Subcutaneous abdominal adipose tissue (tissue), 5 donors: ENCODE measurements around the gene CLSTN1.

Experiments used
- H3K27ac ChIP-seq: one replicate; pipeline ENCODE4 v1.7.0; 2013; ENCODE audit warnings: low read depth, mild to moderate bottlenecking, inconsistent platforms, low read length, moderate library complexity
- H3K27me3 ChIP-seq, 5 donors: one replicate each; pipeline ENCODE4 v1.7.0; 2013; ENCODE audit warnings: low read length in 5 of 5, inconsistent platforms in 1 of 5; ENCODE audit not compliant: control insufficient read depth in 5 of 5, insufficient read depth in 4 of 5
- H3K36me3 ChIP-seq, 5 donors: one replicate each; pipeline ENCODE4 v1.7.0; 2013; ENCODE audit warnings: low read length in 5 of 5; ENCODE audit not compliant: control insufficient read depth in 5 of 5, insufficient read depth in 5 of 5
- H3K4me1 ChIP-seq, 5 donors: one replicate each; pipeline ENCODE4 v1.7.0; 2013; ENCODE audit warnings: low read length in 5 of 5, mild to moderate bottlenecking in 3 of 5, moderate library complexity in 1 of 5; ENCODE audit not compliant: control insufficient read depth in 5 of 5, insufficient read depth in 5 of 5
- H3K4me3 ChIP-seq, 5 donors: one replicate each; pipeline ENCODE4 v1.7.0; 2013; ENCODE audit warnings: low read length in 5 of 5, low read depth in 1 of 5
- H3K9ac ChIP-seq, 5 donors: one replicate each; pipeline ENCODE4 v1.7.0; 2013; ENCODE audit warnings: low read length in 5 of 5, mild to moderate bottlenecking in 4 of 5, moderate library complexity in 3 of 5
- H3K9me3 ChIP-seq, 5 donors: one replicate each; pipeline ENCODE4 v1.7.0; 2013; ENCODE audit warnings: low read length in 5 of 5; ENCODE audit not compliant: control insufficient read depth in 5 of 5
- donor health status: healthy.
- donor health status: healthy.
- donor health status: healthy.
- donor health status: healthy.
- donor health status: healthy.

CLSTN1 gene

GRCh38 chr1:9852410-9853248 lies 28.9 kb upstream of the CLSTN1 start:
- Histone ChIP-seq H3K4me3 (no peak overlapping the region), H3K36me3 (peaks cover 3 to 52% (median 19%) of the 10 kb centered on the region in 5 donors), H3K9me3 (peaks cover 0 to 4% (median 0%) of the 10 kb centered on the region in 5 donors), H3K4me1 (no peaks in the 10 kb centered on the region), H3K27ac (no peak overlapping the region), H3K9ac (no peak overlapping the region), H3K27me3 (no peaks in the 10 kb centered on the region)

- Histone ChIP-seq H3K9ac (no peak overlapping the region), H3K27me3 (no peaks in the 10 kb centered on the region), H3K4me3 (no peak overlapping the region), H3K9me3 (peaks cover 0 to 4% (median 0%) of the 10 kb centered on the region in 5 donors), H3K27ac (no peak overlapping the region), H3K36me3 (peaks cover 3 to 50% (median 18%) of the 10 kb centered on the region in 5 donors), H3K4me1 (no peaks in the 10 kb centered on the region)
Measured at GRCh38 chr1:9852004-9852403, 28.2 kb upstream of the CLSTN1 start.

- no peak overlapping the region for H3K27ac ChIP-seq
- peaks cover 3 to 50% (median 18%) of the 10 kb centered on the region in 5 donors for H3K36me3 ChIP-seq
- no peak overlapping the region for H3K9ac ChIP-seq
- H3K9me3 ChIP-seq: peaks cover 0 to 4% (median 0%) of the 10 kb centered on the region in 5 donors
- H3K4me1 ChIP-seq: peaks cover 0 to 11% (median 7%) of the 10 kb centered on the region in 5 donors
- H3K27me3 ChIP-seq: no peaks in the 10 kb centered on the region
- H3K4me3 ChIP-seq: no peak overlapping the region
Measured at GRCh38 chr1:9850442-9851162, 26.8 kb upstream of the CLSTN1 start.

- no peak overlapping the region for H3K27ac ChIP-seq
- H3K27me3 ChIP-seq: no peaks in the 10 kb centered on the region
- peaks cover 0 to 14% (median 7%) of the 10 kb centered on the region in 5 donors for H3K4me1 ChIP-seq
- peaks cover 0 to 4% (median 0%) of the 10 kb centered on the region in 5 donors for H3K9me3 ChIP-seq
- H3K9ac ChIP-seq: no peak overlapping the region
- no peak overlapping the region for H3K4me3 ChIP-seq
- H3K36me3 ChIP-seq: peaks cover 0 to 50% (median 18%) of the 10 kb centered on the region in 5 donors
Measured at GRCh38 chr1:9849691-9850441, 26.1 kb upstream of the CLSTN1 start.

GRCh38 chr1:9848022-9848421 lies 24.3 kb upstream of the CLSTN1 start:
- no peak overlapping the region for H3K9ac ChIP-seq
- H3K4me1 ChIP-seq: peaks cover 0 to 30% (median 14%) of the 10 kb centered on the region in 5 donors
- no peaks in the 10 kb centered on the region for H3K9me3 ChIP-seq
- peaks cover 0 to 3% (median 0%) of the 10 kb centered on the region in 5 donors for H3K27me3 ChIP-seq
- H3K27ac ChIP-seq: no peak overlapping the region
- peaks cover 0 to 42% (median 17%) of the 10 kb centered on the region in 5 donors for H3K36me3 ChIP-seq
- no peak overlapping the region for H3K4me3 ChIP-seq

- Histone ChIP-seq H3K27ac (no peak overlapping the region), H3K27me3 (peaks cover 0 to 4% (median 0%) of the 10 kb centered on the region in 5 donors), H3K9ac (no peak overlapping the region), H3K9me3 (no peaks in the 10 kb centered on the region), H3K36me3 (peaks cover 0 to 35% (median 17%) of the 10 kb centered on the region in 5 donors), H3K4me1 (peaks cover 0 to 38% (median 19%) of the 10 kb centered on the region in 5 donors), H3K4me3 (no peak overlapping the region)
Measured at GRCh38 chr1:9847269-9847668, 23.5 kb upstream of the CLSTN1 start.

- Histone ChIP-seq H3K4me3 (no peak overlapping the region), H3K36me3 (peaks cover 0 to 30% (median 17%) of the 10 kb centered on the region in 5 donors), H3K9ac (no peak overlapping the region), H3K27ac (no peak overlapping the region), H3K27me3 (peaks cover 0 to 7% (median 0%) of the 10 kb centered on the region in 5 donors), H3K9me3 (peaks cover 0 to 2% (median 0%) of the 10 kb centered on the region in 5 donors), H3K4me1 (peaks cover 0 to 41% (median 19%) of the 10 kb centered on the region in 5 donors)
Measured at GRCh38 chr1:9846611-9847171, 22.9 kb upstream of the CLSTN1 start.

GRCh38 chr1:9845914-9846313 lies 22.1 kb upstream of the CLSTN1 start:
- no peak overlapping the region for H3K27ac ChIP-seq
- H3K9me3 ChIP-seq: peaks cover 0 to 7% (median 3%) of the 10 kb centered on the region in 5 donors
- peaks cover 0 to 7% (median 0%) of the 10 kb centered on the region in 5 donors for H3K27me3 ChIP-seq
- peaks cover 0 to 41% (median 19%) of the 10 kb centered on the region in 5 donors for H3K4me1 ChIP-seq
- no peak overlapping the region for H3K9ac ChIP-seq
- H3K36me3 ChIP-seq: peaks cover 0 to 26% (median 17%) of the 10 kb centered on the region in 5 donors
- H3K4me3 ChIP-seq: no peak overlapping the region

- H3K36me3 ChIP-seq: peaks cover 0 to 19% (median 12%) of the 10 kb centered on the region in 5 donors
- H3K27ac ChIP-seq: no peak overlapping the region
- no peak overlapping the region for H3K9ac ChIP-seq
- peaks cover 0 to 7% (median 3%) of the 10 kb centered on the region in 5 donors for H3K9me3 ChIP-seq
- peaks cover 0 to 41% (median 19%) of the 10 kb centered on the region in 5 donors for H3K4me1 ChIP-seq
- H3K4me3 ChIP-seq: no peak overlapping the region
- peaks cover 0 to 7% (median 0%) of the 10 kb centered on the region in 5 donors for H3K27me3 ChIP-seq
Measured at GRCh38 chr1:9844756-9845155, 21.0 kb upstream of the CLSTN1 start.
